Adipocyte (in vitro differentiated cells): ENCODE measurements around the gene AUTS2.

Experiments
- DNase-seq: peaks from one replicate; pipeline ENCODE4 v3.0.0-alpha.2; 2015; ENCODE audit warnings: low read depth
- H3K27me3 ChIP-seq: replicated peaks from 2 replicates; pipeline ENCODE4 v1.7.0; 2013; ENCODE audit warnings: mild to moderate bottlenecking, low read length, moderate library complexity; ENCODE audit not compliant: control insufficient read depth, insufficient read depth
- H3K36me3 ChIP-seq: 2 replicates; pipeline ENCODE4 v1.7.0; 2013; ENCODE audit warnings: low read length, mild to moderate bottlenecking, moderate library complexity; ENCODE audit not compliant: control insufficient read depth, insufficient read depth, severe bottlenecking
- H3K4me1 ChIP-seq: 2 replicates; pipeline ENCODE4 v1.7.0; 2013; ENCODE audit warnings: mild to moderate bottlenecking, low read length, moderate library complexity; ENCODE audit not compliant: control insufficient read depth, insufficient read depth
- H3K4me3 ChIP-seq: 2 replicates; pipeline ENCODE4 v1.7.0; 2013; ENCODE audit warnings: mild to moderate bottlenecking, low read length, moderate library complexity
- H3K9ac ChIP-seq: 2 replicates; pipeline ENCODE4 v1.7.0; 2013; ENCODE audit warnings: mild to moderate bottlenecking, low read length, moderate library complexity
- H3K9me3 ChIP-seq: 2 replicates; pipeline ENCODE4 v1.7.0; 2013; ENCODE audit warnings: mild to moderate bottlenecking, low read length, moderate library complexity; ENCODE audit not compliant: control insufficient read depth

AUTS2 gene

DNA sequence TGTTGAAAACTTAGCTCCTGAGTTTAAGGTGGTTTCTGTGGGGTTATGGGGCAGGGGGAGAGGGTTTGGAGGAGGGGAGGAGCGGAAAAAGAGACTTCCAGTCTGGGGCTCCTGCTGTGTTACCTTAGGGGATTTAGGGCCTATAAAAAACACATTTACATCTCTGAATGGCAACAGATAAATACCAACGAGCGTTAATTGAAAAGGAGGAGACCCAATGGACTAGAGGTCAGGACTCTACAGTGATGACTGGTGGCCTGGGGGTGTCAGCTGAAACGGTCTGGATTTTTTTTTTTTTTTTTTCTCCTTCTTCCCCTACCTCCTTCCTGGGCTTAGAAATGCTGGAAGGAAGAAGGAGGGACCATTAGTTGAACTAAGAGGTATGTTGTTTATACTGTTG, 47.4 kb downstream of the AUTS2 start:
- Histone ChIP-seq H3K4me3 (no peak overlapping the region), H3K36me3 (no peaks in the 10 kb centered on the region), H3K27me3 (no peaks in the 10 kb centered on the region), H3K9me3 (no peaks in the 10 kb centered on the region), H3K9ac (no peak overlapping the region), H3K4me1 (peaks cover 13% of the 10 kb centered on the region)
- DNase-seq: no peak

DNA sequence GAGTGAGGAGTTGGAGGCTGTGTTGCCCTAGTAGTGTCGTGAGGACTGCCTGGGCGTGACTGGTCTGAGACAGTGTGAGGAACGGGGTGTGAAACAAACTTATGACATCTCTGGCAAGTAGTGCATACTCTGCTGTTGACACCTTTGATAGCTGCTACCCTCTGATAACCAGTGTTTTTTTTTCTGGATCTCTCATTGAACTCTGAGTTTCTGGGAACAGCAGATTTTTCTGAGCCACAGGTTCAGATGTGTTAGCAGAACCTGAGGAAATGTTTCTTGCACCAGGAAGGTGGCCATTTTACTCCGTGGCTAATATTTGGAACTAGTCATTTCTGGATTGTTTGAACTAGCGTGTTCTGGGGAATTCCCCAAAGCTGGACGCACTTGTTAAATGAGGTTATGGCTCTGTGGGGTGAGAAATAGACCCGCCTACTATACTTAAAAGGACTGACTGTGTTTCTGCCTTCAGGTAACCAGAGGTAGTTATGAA, 52.9 kb downstream of the AUTS2 start:
- Histone ChIP-seq H3K4me1 (peaks cover 8% of the 10 kb centered on the region), H3K27me3 (no peaks in the 10 kb centered on the region), H3K36me3 (no peaks in the 10 kb centered on the region), H3K9ac (no peak overlapping the region), H3K9me3 (no peaks in the 10 kb centered on the region), H3K4me3 (no peak overlapping the region)
- no peak for DNase-seq

DNA sequence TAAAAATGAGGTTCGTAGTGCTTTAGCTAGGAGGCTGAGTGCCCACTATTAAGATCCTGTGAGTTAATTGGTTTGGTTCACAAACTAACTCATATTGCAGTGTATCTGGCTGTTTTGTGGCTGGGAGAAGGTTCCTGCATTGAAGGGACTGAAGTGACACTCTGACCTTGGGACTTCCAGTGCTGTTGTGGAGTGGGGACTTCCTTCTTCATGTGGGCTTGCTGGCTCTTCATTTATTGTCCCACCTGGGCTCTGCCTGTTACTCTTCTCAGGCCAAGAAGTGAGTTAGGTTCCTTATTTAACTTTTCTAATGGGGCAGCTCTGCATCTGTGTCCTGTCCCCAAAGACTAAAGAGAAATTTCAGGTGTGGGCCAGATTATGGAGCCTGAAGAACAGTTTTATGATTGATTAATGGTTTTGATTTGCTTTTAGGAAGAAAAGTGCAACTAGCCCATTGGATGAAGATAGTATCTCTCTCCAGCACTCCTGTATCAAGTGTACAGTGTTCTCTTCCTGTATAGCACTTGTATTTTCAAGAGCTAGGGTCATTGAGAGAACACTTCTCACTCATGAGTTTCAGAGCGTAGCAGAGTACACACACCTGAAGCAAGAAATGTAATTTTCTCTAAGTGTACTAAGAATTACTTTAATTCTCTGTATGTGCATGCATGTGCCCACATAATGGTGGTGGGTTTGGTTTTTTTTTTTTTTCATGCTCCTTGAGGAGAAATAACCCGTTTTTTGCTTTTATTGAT, 54.8 kb downstream of the AUTS2 start:
- no peak for DNase-seq
- Histone ChIP-seq H3K9ac (no peak overlapping the region), H3K4me1 (peaks cover 18% of the 10 kb centered on the region), H3K27me3 (no peaks in the 10 kb centered on the region), H3K9me3 (no peaks in the 10 kb centered on the region), H3K36me3 (no peaks in the 10 kb centered on the region), H3K4me3 (no peak overlapping the region)

DNA sequence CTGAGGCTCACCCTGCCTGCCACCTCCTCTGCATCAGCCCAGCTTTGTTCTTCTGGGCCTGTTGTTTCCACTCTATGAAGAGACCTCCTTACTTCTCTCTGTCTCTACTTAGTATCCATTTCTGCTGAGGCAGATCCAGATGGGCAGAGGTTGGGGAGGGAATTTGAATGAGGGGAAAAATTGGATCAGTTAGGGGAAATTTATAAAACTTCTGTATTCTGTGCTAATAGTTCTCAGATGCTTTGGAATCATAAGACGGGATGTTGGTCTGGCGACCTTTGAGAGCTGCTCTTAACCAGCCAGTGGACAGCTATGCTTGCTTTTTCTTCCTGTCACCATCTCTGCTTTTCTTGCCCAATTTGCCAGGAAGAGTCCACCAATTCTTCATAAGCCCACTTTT, 55.5 kb downstream of the AUTS2 start:
- H3K4me1 ChIP-seq: peaks cover 18% of the 10 kb centered on the region
- no peak for DNase-seq
- H3K4me3 ChIP-seq: no peak overlapping the region
- H3K36me3 ChIP-seq: no peaks in the 10 kb centered on the region
- no peaks in the 10 kb centered on the region for H3K9me3 ChIP-seq
- H3K9ac ChIP-seq: no peak overlapping the region
- H3K27me3 ChIP-seq: no peaks in the 10 kb centered on the region

DNA sequence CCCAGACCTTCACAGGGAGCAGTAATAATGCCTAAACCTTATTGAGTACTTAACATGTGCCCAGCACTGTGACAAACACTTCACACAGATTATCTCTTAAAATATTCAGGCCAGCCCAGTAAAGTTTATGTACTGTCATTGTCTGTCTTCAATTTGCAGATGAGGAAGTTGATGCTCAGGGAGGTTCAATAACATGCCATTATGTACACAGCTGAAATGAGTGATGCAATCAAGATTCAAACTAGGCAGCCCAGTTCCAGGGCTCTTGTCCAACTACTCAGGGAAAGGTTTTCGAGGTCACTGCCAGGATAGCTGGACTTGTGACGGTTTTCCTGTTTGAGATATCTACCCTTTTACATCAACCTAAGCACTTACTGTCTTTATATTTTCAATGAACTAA, 56.1 kb downstream of the AUTS2 start:
- Histone ChIP-seq H3K4me1 (peaks cover 18% of the 10 kb centered on the region), H3K9me3 (no peaks in the 10 kb centered on the region), H3K4me3 (no peak overlapping the region), H3K36me3 (no peaks in the 10 kb centered on the region), H3K9ac (no peak overlapping the region), H3K27me3 (no peaks in the 10 kb centered on the region)
- DNase-seq: peak; percentile 69

DNA sequence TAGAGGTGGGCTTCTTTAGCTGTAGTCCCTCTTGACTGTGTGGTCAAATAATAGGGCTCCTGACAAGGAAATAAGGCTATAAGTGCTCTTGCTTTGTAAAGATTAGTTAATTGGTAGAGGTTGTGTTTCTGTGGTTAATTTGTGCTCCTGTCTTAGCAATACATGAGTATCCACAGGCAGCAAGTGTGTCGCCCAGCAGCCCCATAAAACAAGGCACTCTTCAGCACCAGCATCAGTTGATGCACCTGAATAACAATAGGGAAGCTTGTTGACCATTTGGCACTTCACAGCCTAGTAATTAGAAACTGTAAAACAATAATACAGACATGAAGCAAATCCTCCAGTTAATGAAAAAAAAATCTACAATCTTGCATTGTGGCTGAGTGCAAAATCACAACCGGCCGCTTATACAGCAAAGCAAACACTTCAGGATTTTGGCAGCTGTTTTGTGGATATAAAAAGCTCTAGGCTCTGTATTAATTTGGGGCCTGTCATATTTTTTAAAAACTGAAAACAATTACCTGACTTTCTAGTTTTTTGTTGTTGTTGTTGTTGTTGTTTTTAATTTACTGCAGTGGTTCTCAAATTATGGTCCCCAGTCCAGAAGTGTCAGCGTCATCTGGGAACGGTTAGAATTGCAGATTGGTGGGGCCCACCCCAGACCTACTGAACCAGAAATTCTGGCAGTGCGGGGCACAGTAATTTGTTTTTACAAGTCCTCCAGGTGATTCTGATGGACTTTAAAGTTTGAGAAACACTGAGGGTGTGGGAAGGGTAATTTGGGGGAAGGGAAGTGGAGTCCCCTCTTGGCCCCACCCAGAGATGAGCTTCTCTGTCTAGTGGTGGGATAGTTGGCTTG, 56.8 kb downstream of the AUTS2 start:
- H3K9ac ChIP-seq: no peak overlapping the region
- DNase-seq: no peak
- H3K36me3 ChIP-seq: no peaks in the 10 kb centered on the region
- H3K4me3 ChIP-seq: no peak overlapping the region
- no peaks in the 10 kb centered on the region for H3K9me3 ChIP-seq
- no peaks in the 10 kb centered on the region for H3K27me3 ChIP-seq
- H3K4me1 ChIP-seq: peaks cover 24% of the 10 kb centered on the region

DNA sequence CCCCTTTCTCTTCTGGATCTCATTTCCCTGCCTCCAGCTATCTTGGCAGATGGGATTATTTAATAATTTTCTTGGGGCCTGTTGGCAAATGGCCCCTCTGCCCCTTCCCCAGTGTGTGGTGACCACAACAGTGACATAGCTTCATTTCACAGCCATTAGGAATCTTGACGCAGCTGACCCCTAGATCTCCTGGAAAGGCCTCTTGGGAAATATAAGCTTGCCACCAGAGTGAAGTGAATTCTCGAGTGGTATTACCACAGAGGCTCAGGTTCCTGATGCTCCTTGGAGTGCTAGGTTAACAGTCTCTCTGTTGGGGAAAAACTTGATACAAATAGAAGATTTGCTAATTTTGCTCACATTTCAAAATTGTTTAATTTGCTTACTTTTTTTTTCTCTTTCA, 57.8 kb downstream of the AUTS2 start:
- no peaks in the 10 kb centered on the region for H3K9me3 ChIP-seq

DNA sequence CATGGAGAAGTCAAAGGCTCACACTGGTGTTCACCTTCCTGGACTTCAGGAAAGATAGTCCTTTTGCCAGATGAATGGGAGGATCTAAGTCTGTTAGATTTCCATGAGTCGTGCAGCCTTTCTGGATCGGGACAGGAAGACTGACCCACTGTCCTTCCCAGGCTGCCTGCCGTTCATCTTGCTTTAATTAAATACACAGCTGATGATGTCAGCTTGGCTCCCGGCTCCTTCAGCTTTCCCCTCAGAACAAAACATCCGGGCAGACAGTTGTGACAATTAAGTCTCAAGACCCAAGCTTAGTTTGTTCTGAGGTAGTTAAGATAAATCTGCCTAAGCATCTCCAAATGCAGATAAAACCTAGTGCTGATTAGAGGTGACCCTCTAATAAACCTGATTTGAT, 58.6 kb downstream of the AUTS2 start:
- peak; percentile 87 for DNase-seq

More for the DNA sequence above, 57.8 kb downstream of the AUTS2 start:
- DNase-seq: no peak
- no peak overlapping the region for H3K4me3 ChIP-seq
- H3K27me3 ChIP-seq: no peaks in the 10 kb centered on the region
- peaks cover 24% of the 10 kb centered on the region for H3K4me1 ChIP-seq
- H3K36me3 ChIP-seq: no peaks in the 10 kb centered on the region
- H3K9ac ChIP-seq: no peak overlapping the region

DNA sequence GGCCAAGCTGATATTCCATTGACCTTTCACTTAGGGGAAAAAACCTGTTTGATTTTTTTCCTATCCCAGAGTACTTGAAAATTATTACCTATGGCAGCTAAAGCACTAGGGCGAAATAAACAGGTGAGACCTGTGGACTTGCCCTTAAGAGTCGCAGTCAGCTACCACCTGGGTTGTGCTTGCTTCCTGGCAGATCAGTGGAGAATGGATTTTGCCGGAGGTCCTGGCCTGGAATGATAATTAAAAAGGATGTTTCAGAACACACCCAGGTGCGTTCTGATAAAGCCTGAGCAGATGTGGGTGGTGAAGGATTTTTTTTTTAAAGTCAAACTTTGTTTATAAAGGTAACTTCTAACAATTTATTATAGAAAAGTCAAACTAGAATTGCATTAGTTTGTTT, 59.1 kb downstream of the AUTS2 start:
- peaks cover 24% of the 10 kb centered on the region for H3K4me1 ChIP-seq
- no peaks in the 10 kb centered on the region for H3K9me3 ChIP-seq
- H3K4me3 ChIP-seq: no peak overlapping the region
- DNase-seq: no peak
- no peaks in the 10 kb centered on the region for H3K36me3 ChIP-seq
- no peak overlapping the region for H3K9ac ChIP-seq
- H3K27me3 ChIP-seq: no peaks in the 10 kb centered on the region

More for the DNA sequence above, 58.6 kb downstream of the AUTS2 start:
- H3K4me3 ChIP-seq: no peak overlapping the region
- no peaks in the 10 kb centered on the region for H3K9me3 ChIP-seq
- H3K36me3 ChIP-seq: no peaks in the 10 kb centered on the region
- H3K27me3 ChIP-seq: no peaks in the 10 kb centered on the region
- H3K4me1 ChIP-seq: peaks cover 24% of the 10 kb centered on the region
- H3K9ac ChIP-seq: no peak overlapping the region

DNA sequence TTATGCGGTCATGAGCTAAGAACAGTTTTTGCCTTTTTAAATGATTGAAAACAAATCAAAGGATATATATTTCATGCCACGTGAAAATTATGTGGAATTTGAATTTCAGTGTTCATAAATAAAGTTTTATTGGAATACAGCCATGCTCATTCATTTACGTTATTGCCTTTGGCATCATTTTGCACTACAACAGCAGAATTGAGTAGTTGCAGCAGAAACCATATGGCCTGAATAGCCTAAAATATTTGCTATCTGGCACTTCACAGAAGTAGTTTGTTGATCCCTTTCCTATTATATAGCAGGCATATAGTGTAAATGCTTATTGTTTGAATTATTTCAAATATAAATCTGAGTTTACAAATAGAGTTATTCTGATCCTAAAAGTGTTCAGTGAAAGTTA, 59.7 kb downstream of the AUTS2 start:
- Histone ChIP-seq H3K9me3 (no peaks in the 10 kb centered on the region), H3K27me3 (no peaks in the 10 kb centered on the region), H3K4me1 (peaks cover 24% of the 10 kb centered on the region), H3K4me3 (no peak overlapping the region), H3K9ac (no peak overlapping the region), H3K36me3 (no peaks in the 10 kb centered on the region)
- no peak for DNase-seq

DNA sequence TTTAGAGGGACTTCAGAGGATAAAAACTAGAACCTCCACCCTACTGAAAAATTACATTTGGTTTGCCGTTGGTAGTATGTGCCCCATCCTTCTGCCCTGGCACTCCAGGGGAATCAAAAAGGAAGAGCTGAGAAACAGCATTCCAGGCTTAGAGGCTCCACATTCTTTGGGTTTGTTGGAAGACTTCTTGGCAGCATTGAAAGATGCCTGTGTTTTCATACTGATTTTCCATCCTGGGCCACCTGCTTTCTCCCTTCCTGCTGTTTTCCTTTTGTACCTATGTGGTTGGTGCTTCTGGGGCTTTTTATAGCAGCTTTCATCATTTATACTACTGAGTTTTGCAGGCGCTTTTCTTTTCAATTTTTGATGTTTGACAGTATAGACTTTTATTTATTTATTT, 61.7 kb downstream of the AUTS2 start:
- H3K4me1 ChIP-seq: peaks cover 16% of the 10 kb centered on the region
- H3K9ac ChIP-seq: no peak overlapping the region
- no peak overlapping the region for H3K4me3 ChIP-seq
- H3K36me3 ChIP-seq: no peaks in the 10 kb centered on the region
- peak; percentile 70 for DNase-seq
- no peaks in the 10 kb centered on the region for H3K27me3 ChIP-seq
- no peaks in the 10 kb centered on the region for H3K9me3 ChIP-seq
